H9 (cell line): ENCODE measurements around the gene PLCH2. TPM values are rescaled to one million over a fixed set of nuclear protein-coding genes. Genes with fewer than 3 reads are reported as not detected.

ENCODE experiments used
- DNase-seq: peaks from one replicate; pipeline ENCODE4 v3.0.0-alpha.2; 2017
- H2AFZ ChIP-seq: one replicate; pipeline ENCODE4 v1.6.1; 2013; ENCODE audit warnings: mild to moderate bottlenecking, low read length, control low read depth, moderate library complexity
- H2AK5ac ChIP-seq: 2 replicates; pipeline ENCODE4 v1.6.1; 2013; ENCODE audit warnings: low read length, control low read depth, mixed read lengths; ENCODE audit not compliant: insufficient read length
- H2BK120ac ChIP-seq: one replicate; pipeline ENCODE4 v1.6.1; 2013; ENCODE audit warnings: low read depth, mild to moderate bottlenecking, low read length, control low read depth, inconsistent platforms; ENCODE audit not compliant: poor library complexity, severe bottlenecking
- H2BK12ac ChIP-seq: 2 replicates; pipeline ENCODE4 v1.6.1; 2013; ENCODE audit warnings: low read length, control low read depth, mixed read lengths, low read depth; ENCODE audit not compliant: insufficient read length
- H2BK15ac ChIP-seq: 2 replicates; pipeline ENCODE4 v1.6.1; 2013; ENCODE audit warnings: low read depth, low read length, control low read depth
- H2BK20ac ChIP-seq: one replicate; pipeline ENCODE4 v1.6.1; 2013; ENCODE audit warnings: low read depth, mild to moderate bottlenecking, low read length, control low read depth, inconsistent platforms; ENCODE audit not compliant: poor library complexity, severe bottlenecking
- H2BK5ac ChIP-seq: 2 replicates; pipeline ENCODE4 v1.6.1; 2013; ENCODE audit warnings: low read length, control low read depth, mixed read lengths; ENCODE audit not compliant: insufficient read length
- H3K14ac ChIP-seq: 2 replicates; pipeline ENCODE4 v1.6.1; 2013; ENCODE audit warnings: low read length, control low read depth; ENCODE audit not compliant: insufficient read depth
- H3K18ac ChIP-seq: 2 replicates; pipeline ENCODE4 v1.6.1; 2013; ENCODE audit warnings: low read depth, mild to moderate bottlenecking, mixed read lengths, low read length, control low read depth; ENCODE audit not compliant: insufficient read length
- H3K23ac ChIP-seq: 2 replicates; pipeline ENCODE4 v1.6.1; 2013; ENCODE audit warnings: low read length, control low read depth, mixed read lengths, low read depth; ENCODE audit not compliant: insufficient read length
- H3K23me2 ChIP-seq: 2 replicates; pipeline ENCODE4 v1.6.1; 2013; ENCODE audit warnings: low read depth, mild to moderate bottlenecking, mixed read lengths, low read length, control low read depth; ENCODE audit not compliant: insufficient read length, poor library complexity, severe bottlenecking
- H3K27ac ChIP-seq: 2 replicates; pipeline ENCODE4 v1.5.1; 2013; ENCODE audit warnings: low read length, control low read depth, mixed read lengths, low read depth; ENCODE audit not compliant: insufficient read length
- H3K27me3 ChIP-seq: 2 replicates; pipeline ENCODE4 v1.6.1; 2013; ENCODE audit warnings: low read length, control low read depth, inconsistent platforms; ENCODE audit not compliant: insufficient read depth
- H3K4ac ChIP-seq: 2 replicates; pipeline ENCODE4 v1.6.1; 2013; ENCODE audit warnings: low read depth, mild to moderate bottlenecking, control low read depth, inconsistent platforms, low read length, moderate library complexity
- H3K4me1 ChIP-seq: 2 replicates; pipeline ENCODE4 v1.6.1; 2013; ENCODE audit warnings: low read length, control low read depth, inconsistent platforms; ENCODE audit not compliant: insufficient read depth
- H3K4me2 ChIP-seq: 2 replicates; pipeline ENCODE4 v1.6.1; 2013; ENCODE audit warnings: low read length, control low read depth, mixed read lengths; ENCODE audit not compliant: insufficient read length, insufficient read depth
- H3K56ac ChIP-seq: 2 replicates; pipeline ENCODE4 v1.6.1; 2013; ENCODE audit warnings: low read depth, mild to moderate bottlenecking, mixed read lengths, low read length, control low read depth; ENCODE audit not compliant: insufficient read length
- H3K79me1 ChIP-seq: 2 replicates; pipeline ENCODE4 v1.6.1; 2013; ENCODE audit warnings: low read depth, mild to moderate bottlenecking, moderate library complexity, low read length, control low read depth, inconsistent platforms; ENCODE audit not compliant: insufficient read depth, poor library complexity, severe bottlenecking
- H3K79me2 ChIP-seq: 2 replicates; pipeline ENCODE4 v1.6.1; 2013; ENCODE audit warnings: low read length, control low read depth, inconsistent platforms; ENCODE audit not compliant: insufficient read depth
- H3K9ac ChIP-seq: 2 replicates; pipeline ENCODE4 v1.6.1; 2013; ENCODE audit warnings: low read length, control low read depth, mixed read lengths; ENCODE audit not compliant: insufficient read length; ENCODE audit errors: extremely low read depth
- H3K9me3 ChIP-seq: one replicate; pipeline ENCODE4 v1.6.1; 2013; ENCODE audit warnings: low read depth, low read length, inconsistent platforms; ENCODE audit not compliant: control insufficient read depth
- H3T11ph ChIP-seq: one replicate; pipeline ENCODE4 v1.6.1; 2013; ENCODE audit warnings: mild to moderate bottlenecking, low read length, control low read depth, inconsistent platforms
- H4K20me1 ChIP-seq: one replicate; pipeline ENCODE4 v1.6.1; 2013; ENCODE audit not compliant: control insufficient read depth, insufficient read length, insufficient read depth
- H4K5ac ChIP-seq: 2 replicates; pipeline ENCODE4 v1.6.1; 2013; ENCODE audit warnings: low read depth, mild to moderate bottlenecking, mixed read lengths, low read length, control low read depth; ENCODE audit not compliant: insufficient read length
- H4K8ac ChIP-seq: replicated peaks from 2 replicates; pipeline ENCODE4 v1.6.1; 2013; ENCODE audit warnings: low read length, control low read depth, mixed read lengths, low read depth; ENCODE audit not compliant: insufficient read length
- H4K91ac ChIP-seq: 2 replicates; pipeline ENCODE4 v1.6.1; 2013; ENCODE audit warnings: low read depth, mild to moderate bottlenecking, moderate library complexity, mixed read lengths, low read length, control low read depth; ENCODE audit not compliant: insufficient read length
- H3K27ac Mint-ChIP-seq, 3 experiments: 2 replicates in 2 of 3; 3 replicates in 1 of 3; pipeline ENCODE4 v1.8.0; 2020 to 2021; ENCODE audit warnings: mixed read lengths in 3 of 3, mild to moderate bottlenecking in 1 of 3, moderate library complexity in 1 of 3
- H3K27me3 Mint-ChIP-seq: 2 replicates; pipeline ENCODE4 v1.8.0; 2021; ENCODE audit warnings: low read depth, mild to moderate bottlenecking, moderate library complexity, mixed read lengths
- H3K36me3 Mint-ChIP-seq, 3 experiments: 2 replicates in 2 of 3; 3 replicates in 1 of 3; pipeline ENCODE4 v1.8.0; 2020 to 2021; ENCODE audit warnings: low read depth in 3 of 3, mixed read lengths in 3 of 3; ENCODE audit not compliant: insufficient read depth in 1 of 3
- H3K4me1 Mint-ChIP-seq, 2 experiments: 2 replicates each; pipeline ENCODE4 v1.8.0; 2020; ENCODE audit warnings: mixed read lengths in 2 of 2
- H3K4me3 Mint-ChIP-seq, 2 experiments: 2 replicates in 1 of 2; 3 replicates in 1 of 2; pipeline ENCODE4 v1.8.0; 2020 to 2021; ENCODE audit warnings: mild to moderate bottlenecking in 2 of 2, mixed read lengths in 2 of 2, moderate library complexity in 1 of 2
- H3K9me3 Mint-ChIP-seq, 2 experiments: 2 replicates in 1 of 2; 3 replicates in 1 of 2; pipeline ENCODE4 v1.8.0; 2020; ENCODE audit warnings: mild to moderate bottlenecking in 2 of 2, mixed read lengths in 2 of 2, moderate library complexity in 1 of 2
- CTCF ChIP-seq: fragments of 200-600 bp; sonication (generic); conservative IDR thresholded peaks from 3 replicates; pipeline ENCODE4 v1.8.0; 2021; ENCODE audit warnings: antibody characterized with exemption, mild to moderate bottlenecking
- WGBS: extraction: QIAGEN DNeasy Blood & Tissue Kit; methylation state at CpG from one replicate; pipeline ENCODE4 v1.1.7; 2013; ENCODE audit warnings: missing lambda C conversion rate, low lambda C conversion rate, mixed read lengths; ENCODE audit not compliant: insufficient read length; ENCODE audit errors: extremely low coverage; 5-methylcytosine and 5-hydroxymethylcytosine counted together
- total RNA-seq: library from RNA; stranded (reverse); gene quantifications from 2 replicates; pipeline ENCODE4 v1.2.1, GENCODE V29; 2021

PLCH2 gene
- total RNA-seq, 1 experiment from 2014 or later: 0.09 TPM

DNA sequence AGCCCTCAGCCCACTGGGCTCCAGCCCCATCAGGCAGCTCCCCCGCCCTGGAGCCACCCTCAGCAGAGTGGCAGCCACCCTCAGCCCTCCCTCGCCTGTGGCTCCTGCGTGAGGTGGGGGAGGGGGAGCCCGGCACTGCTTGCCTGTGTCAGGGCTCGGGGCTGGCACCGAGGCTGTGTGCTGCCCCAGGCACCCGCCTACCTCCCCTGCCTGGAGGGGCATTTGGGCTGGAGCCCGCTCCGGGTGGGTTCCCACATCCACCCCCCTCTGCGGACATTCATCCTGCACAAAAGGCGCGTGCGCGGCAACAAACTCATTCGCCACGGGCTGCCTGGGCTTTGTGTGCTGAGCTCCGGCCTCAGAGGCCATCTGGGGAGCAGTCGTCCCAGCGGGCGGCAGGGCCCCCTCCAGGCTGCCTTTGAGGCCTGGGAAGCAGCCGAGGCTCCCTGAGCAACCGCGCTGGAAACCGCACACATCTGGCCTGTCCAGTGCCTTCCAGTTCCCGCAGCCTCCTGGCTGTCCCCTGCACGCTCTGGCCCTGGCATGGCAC, 67.5 kb downstream of the PLCH2 start:
- Mint-ChIP-seq H3K4me1 (peaks cover 9 to 25% of the 10 kb centered on the region in 2 experiments), H3K27ac (no peak overlapping the region), H3K4me3 (no peak overlapping the region), H3K36me3 (no peaks in the 10 kb centered on the region), H3K9me3 (no peaks in the 10 kb centered on the region; a peak in 1 of 5 replicates), H3K27me3 (peaks cover 29% of the 10 kb centered on the region)
- Histone ChIP-seq H3K4me2 (no peak overlapping the region), H3K9ac (no peak overlapping the region), H2BK120ac (no peak overlapping the region), H3T11ph (no peak overlapping the region), H3K79me1 (no peaks in the 10 kb centered on the region), H3K9me3 (no peaks in the 10 kb centered on the region), H4K91ac (no peak overlapping the region), H3K14ac (no peak overlapping the region; the same call in none of the 2 replicates), H3K56ac (no peak overlapping the region), H3K27me3 (no peaks in the 10 kb centered on the region; the same call in 1 of the 2 replicates), H3K23ac (no peak overlapping the region), H3K18ac (no peak overlapping the region), H2AFZ (no peak overlapping the region), H3K4me1 (no peaks in the 10 kb centered on the region; the same call in 1 of the 2 replicates), H4K5ac (no peak overlapping the region), H4K20me1 (no peaks in the 10 kb centered on the region), H4K8ac (no peak overlapping the region), H3K79me2 (no peaks in the 10 kb centered on the region), H2BK20ac (no peak overlapping the region), H3K27ac (no peak overlapping the region), H2BK15ac (no peak overlapping the region), H3K23me2 (peaks cover 12% of the 10 kb centered on the region), H2AK5ac (no peak overlapping the region), H2BK12ac (no peak overlapping the region), H3K4ac (no peak overlapping the region), H2BK5ac (no peak overlapping the region)
- no peak for TF ChIP-seq CTCF
- WGBS: no CpG with 5 or more reads among the region's 26 CpGs
- DNase-seq: no peak
